ENCODE measurements around the gene ZNF26.
"Not testable (repeated sequence)": the region's sequence is repeated elsewhere in the genome, so short reads cannot be mapped to it uniquely, and the experiment has no call there.

ZNF26 gene, protein sequence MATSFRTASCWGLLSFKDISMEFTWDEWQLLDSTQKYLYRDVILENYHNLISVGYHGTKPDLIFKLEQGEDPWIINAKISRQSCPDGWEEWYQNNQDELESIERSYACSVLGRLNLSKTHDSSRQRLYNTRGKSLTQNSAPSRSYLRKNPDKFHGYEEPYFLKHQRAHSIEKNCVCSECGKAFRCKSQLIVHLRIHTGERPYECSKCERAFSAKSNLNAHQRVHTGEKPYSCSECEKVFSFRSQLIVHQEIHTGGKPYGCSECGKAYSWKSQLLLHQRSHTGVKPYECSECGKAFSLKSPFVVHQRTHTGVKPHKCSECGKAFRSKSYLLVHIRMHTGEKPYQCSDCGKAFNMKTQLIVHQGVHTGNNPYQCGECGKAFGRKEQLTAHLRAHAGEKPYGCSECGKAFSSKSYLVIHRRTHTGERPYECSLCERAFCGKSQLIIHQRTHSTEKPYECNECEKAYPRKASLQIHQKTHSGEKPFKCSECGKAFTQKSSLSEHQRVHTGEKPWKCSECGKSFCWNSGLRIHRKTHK

DNA sequence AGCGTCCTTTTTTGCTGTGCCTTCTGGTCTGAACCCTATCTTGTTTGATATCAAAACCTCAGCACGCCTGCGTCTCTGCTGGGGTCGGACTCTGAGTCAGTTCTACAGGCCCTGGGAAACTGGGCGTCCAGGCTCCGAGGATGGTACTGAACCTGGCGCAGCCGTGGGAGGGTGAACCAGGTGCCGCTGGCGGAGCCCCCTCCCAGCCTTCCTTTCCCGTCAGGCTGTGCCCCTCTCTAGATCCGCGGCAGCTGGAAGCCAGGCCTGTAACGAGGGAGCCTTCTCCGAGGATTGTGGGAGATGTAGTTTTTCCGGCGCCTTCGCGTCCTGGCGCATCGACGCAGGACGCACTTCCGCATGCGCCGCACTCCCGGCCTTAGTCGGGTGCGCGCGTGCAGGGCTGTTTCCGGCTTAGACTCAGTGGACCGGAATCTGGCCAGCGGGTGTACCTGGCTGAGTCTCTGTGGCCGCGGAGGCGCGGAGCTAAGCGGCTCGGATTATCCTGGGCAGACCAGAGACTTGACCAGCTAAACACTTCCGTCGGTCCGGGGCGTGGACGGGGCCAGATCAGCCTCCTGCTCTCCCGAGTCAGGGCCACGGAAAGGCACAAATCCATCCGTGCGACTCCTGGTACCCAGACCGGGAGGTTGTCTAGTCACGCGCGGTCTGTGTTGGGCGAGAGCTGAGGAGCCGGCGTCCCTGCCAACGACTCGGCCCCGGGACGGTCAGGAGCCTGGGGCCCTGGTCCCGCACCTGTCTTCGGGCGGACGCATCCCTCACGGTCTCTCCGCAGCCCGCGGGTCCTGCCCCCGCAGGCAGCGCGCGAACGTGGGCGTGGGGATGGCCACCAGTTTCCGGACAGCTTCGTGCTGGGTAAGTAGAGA lies at the start of gene ZNF26:
Gene ZNF26 (plus strand): TSS at position 367 of the 884 bp plus-strand sequence. CDS start 474 bp downstream, at position 841.
- DNase-seq: peak; percentile 90

DNA sequence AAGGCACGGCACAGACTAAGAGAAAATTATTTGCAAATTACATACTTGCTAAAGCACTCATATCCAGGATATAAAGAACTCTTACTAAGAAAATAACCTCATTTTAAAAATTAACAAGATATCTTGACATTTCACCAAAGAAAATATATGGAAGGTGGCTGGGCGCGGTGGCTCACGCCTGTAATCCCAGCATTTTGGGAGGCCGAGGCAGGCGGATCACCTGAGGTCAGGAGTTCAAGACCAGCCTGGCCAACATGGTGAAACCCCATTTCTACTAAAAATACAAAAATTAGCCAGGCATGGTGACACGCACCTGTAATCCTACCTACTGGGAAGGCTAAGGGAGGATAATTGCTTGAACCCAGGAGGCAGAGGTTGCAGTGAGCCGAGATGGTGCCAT lies 49.2 kb upstream of the ZNF26 start:
- not testable (repeated sequence) for DNase-seq

DNA sequence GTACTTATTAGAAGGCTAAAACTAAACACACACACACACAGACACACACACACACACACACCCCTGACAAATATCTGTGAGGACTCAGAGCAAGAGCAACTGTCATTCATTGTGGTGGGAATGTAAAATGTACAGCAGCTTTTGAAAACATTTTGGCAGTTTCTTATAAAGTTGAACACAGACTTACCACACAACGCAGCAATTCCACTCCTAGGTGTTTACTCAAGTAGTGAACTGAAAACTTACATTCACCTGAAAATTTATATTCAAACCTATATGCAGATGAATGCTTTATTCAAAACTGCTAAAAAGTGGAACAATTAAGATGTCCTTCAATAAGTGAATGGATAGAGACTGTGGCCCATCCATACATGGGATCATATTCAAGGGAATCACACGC lies 48.7 kb upstream of the ZNF26 start:
- DNase-seq: no peak

DNA sequence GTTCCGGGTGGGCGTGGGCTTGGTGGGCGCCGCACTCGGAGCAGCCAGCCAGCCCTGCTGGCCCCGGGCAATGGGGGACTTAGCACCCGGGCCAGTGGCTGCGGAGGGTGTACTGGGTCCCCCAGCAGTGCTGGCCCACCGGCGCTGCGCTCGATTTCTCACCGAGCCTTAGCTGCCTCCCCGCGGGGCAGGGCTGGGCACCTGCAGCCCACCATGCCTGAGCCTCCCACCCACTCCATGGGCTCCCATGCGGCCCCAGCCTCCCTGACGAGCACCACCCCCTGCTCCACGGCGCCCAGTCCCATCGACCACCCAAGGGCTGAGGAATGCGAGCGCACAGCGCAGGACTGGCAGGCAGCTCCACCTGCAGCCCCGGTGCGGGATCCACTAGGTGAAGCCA lies 47.4 kb upstream of the ZNF26 start:
- DNase-seq: not testable (repeated sequence)

DNA sequence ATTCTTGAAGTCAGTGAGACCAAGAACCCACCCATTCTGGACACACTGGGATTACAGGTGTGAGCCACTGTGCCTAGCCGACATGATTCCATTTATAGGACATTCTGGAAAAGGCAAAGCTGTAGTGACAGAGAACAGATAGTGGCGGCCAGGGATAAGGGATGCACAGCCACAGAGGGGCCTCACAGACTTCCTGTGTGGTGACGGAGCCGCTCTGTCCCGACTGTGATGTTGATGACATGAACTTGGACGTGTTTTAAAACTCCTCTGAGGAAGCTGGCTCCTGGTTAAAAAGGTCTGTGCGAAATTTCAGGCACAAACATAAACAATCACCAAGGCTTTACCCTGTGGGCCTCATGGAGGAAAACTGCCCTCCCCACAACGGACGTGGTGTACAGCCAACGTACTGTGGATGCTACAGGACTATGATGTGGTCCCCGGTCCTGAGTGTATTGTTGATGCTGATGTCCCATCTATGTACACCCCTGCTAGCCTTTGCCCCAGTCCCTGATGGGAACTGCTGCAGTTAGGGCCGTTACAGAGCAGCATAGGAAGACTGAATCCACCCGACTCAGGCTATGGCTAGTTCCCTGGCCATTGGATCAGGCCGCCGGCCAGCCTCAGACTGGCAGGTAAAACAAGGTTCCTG lies 46.0 kb upstream of the ZNF26 start:
- DNase-seq: no peak

DNA sequence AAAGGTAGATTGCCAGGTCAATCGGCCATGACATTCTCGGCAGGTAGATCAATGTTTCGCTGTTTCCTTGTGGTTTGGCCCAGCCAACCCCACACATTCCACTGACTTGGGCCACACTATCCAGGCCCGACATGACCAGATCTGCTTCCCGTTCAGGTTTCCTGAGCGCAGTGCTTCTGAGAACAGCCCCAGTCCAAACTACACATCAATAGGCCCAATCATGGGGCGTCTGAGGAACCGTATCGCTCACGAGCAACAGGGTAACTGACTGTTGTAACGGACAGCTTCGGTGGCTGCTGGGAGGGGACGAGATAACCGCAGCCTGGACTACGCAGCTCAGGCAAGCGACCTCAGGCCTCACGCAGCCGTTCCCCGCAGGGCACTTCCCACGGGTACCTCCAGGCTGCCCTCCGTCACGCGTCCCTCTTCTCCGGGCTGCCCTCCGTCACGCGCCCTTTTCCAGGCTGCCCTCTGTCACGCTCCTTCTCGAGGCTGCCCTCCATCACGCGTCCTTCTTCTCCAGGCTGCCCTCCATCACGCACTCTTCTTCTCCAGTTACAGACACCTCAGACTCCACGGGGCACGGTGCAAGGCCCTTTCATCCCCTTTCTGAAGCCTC lies 44.7 kb upstream of the ZNF26 start:
- DNase-seq: no peak

DNA sequence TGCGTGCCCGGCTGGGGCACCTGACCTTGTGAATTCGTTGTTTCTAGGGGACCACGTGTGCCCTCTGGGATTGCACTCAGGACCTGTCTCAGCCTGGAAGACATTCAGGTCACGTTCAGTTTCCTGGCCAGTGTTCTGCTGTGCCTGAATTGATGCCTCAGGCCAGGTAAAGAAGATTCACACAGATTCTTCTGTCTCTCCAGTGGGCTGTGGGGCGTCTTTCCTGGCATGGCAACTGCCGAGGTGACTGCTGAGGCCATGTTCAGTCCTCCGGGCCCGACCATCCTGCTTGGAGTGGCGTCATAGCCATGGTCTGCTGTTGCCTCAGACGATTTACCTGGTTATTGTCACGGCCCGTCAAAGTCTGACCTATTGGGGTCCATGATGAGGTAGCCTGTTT lies 43.6 kb upstream of the ZNF26 start:
- no peak for DNase-seq

DNA sequence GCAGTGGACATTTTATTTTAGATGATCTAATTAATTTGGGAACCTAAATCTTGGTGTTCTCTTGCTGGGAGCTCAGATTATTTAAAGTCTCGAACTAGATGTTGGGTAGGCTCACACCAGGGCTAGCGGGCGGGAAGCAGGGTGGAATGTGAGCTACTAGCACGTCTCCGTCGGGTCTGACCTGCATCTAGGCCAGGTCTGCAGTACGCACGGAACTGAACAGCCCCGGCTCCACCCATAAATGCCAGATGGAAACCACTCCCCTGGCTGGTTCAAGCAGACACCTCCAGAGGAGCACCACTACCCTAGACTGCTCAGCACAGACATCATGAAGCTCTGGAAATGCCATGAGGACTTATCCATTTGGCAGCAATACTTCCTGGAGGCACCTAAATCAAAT lies 40.4 kb upstream of the ZNF26 start:
- DNase-seq: no peak

DNA sequence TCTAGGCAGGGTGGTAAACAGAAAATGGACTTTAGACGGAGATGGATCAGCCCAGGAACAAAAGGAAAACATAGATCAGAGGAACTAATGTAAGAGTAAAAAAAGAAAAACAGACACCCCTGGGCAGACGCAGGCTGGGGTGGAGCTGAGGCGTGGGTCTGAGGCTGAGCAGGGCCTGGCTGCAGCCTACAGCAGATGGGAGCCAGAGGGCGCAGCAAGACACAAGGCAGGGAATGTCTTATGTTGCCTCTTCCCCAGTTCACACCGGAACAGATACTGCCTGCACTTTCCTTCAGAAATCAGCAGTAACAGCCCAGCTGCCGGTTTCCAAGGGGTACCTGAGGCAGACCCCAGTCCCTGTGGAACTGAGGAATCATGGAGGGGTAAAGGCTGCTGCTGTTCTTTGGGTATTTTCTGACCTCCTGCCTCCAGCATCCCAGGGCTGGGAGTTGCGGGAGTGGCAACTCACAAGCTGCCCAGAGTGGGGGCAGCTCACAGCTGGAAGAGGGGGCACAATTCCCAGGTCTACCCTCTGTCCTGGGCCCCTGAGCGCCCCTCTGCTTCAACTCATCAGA lies 39.8 kb upstream of the ZNF26 start:
- no peak for DNase-seq

DNA sequence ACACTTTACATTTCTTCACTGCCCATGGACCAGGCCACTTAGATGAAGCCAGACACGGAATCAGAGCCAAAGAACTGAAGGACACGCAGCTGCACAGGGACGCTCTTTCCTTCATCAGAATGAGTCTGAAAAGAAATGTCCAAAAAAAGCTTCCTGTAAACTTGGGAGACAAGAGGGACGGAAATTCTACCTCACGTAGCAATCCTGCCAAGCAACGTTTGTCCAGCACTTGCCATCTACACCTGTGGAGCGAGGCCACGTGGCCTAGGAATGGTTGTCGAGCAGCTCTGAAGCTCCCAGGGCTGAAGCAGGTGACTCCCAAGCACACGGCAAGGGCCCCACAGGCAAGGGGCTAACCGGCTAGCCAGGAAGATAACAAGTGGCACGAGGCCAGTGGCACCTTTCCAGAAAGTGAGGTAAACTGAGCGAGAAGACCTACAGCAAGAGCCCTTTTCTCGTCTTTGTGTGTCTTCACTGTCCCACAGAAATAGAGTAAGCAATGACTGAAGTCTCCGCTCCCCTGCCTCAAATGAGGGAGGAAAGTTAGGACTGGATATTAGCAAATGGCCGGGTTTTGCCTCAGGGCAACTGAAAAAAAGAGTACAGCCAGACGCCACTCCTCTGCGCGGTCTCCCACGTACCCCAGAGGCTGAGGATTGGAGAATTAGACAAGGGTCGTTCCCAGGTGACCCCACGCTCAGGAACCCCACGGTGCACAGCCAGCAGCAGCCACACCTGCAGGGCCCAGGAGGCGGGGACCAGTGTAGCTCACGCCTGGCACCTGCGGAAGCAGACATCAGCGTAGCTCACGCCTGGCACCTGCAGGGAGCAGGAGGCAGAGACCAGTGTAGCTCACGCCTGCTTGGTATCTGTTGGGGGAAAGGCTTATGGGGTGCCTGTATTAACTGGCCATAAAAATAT lies 37.8 kb upstream of the ZNF26 start:
- no peak for DNase-seq

DNA sequence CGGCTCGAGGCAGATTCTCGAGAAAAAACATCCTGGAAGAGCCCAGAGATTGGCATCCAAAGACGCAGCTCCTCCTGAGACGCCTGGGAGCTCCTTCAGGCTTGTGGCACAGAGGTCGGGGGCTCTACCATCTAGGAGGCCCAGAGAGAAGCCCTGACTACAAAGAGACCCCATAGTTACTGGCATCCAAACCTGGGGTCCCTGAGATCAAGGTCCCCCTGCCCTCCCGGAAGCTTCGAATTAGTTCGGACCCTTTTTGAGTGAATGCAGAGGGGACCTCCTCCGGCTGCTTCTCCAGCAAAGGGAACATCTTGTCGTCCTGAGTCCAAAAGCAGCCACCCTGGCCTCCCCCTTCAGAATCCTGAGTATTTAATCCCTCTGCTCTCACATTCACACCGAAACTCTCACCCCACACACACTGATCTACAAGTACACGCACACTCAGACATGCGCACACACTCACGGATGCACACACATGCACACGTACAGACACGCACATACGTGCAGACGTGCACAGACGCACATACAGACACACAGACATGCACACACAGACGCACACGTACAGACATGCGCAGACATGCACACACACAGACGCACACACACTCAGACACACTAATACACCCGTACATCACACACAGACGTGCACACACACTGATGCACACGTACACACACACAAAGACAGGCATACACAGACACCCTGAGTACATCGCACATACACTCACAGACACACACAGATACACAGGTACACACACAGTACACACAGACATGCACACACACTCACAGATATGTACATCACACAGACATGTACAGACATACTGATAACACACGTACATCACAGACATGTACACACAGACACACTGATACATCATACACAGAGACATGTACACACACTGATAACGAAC lies 36.0 kb upstream of the ZNF26 start:
- DNase-seq: no peak

DNA sequence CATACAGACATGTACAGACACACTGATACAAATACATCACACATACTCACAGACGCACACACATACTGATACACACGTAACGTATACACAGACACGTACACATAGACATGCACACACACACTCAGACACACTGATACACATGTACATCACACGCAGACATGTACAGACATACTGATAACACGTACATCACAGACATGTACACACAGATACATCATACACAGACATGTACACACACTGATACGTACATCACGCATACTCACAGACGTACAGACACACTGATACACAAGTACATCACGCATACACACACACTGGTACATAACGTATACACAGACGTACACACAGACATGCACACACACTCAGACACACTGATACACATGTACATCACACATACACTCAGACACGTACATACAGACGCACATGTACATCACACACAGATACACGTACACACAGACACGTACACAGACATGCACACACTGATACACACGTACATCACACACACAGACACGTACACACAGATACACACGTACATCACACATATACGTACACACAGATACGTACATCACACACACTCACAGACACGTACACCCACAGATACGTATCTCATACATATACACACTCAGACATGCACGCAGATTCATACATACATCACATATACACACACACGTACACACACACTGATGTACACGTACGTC lies 35.2 kb upstream of the ZNF26 start:
- DNase-seq: no peak

DNA sequence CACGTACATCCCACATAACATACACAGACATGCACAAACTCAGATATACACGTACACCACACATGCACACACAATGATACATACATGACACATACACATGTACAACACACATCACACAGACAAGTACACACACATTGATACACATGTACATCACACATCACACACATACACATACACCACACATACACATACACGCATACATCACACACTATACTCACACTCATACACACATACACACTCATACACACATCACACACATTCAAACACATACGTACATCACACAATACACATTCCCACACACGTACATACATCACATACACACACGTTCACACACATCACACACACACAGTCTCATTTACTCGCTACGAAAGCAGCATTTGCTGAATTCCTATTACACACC lies 34.5 kb upstream of the ZNF26 start:
- DNase-seq: no peak

DNA sequence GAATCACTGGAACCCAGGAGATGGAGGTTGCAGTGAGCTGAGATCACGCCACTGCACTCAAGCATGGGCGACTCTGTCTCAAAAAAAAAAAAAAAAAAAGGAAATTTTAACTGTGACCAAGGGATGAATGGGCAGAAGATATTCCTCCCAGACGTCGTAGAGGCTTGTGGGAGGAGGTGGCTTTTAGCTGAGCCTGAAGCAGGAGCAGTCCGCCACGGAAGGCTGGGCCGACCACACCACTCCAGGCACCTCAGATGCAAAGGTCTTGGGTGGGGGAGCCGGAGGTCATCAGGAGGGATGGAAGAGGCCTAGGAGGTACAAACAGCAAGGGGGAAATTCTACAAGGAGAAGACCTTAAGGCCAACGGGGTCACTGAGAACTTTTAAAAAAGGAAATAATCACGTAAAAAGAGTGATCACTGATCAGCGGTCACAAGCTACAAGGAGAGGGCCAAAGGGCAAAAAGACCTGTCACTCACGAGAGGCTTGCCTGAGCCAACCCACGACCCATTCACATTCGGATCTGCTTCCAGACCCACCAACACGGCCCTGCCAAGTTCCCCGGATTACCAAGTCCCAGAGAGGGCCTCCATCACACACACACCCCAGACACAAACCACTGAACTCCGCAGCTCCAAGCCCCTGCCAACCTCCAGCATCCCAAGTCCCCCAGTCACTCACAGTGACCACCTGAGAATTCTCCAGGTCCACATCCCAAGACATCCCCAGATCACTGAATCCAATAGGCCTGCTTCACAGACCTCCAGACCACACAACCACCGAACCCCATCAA lies 33.6 kb upstream of the ZNF26 start:
- no peak for DNase-seq

DNA sequence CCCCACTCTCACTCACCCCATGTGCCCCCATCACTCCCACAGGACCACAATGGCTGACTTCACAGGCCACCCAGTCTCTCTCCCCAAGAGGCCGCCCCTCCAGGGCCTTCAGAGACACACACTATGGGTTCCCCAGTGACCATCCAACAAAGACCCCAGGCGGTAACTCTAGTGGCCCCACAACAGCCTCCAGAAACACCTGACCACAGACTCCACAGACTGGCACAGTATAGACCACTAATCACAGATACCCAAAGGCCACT lies 33.1 kb upstream of the ZNF26 start:
- DNase-seq: no peak

DNA sequence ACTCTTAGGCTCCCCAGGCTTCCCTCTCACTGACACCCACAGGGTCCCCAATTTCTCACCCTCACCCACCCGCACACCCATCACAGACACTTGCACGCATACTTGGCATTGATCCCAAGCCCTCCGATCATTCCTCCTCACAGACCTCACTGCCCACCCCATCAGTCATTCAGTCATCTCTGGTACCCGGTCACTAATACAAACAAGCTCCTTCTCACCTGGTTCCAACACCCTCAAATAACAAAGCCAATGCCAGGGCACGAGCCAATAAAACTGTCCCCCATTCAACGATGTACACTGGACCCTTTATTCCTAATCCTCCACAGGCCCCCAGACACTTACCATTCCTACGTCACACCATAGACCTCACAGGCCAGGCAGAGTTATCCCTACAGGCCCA lies 32.4 kb upstream of the ZNF26 start:
- no peak for DNase-seq

DNA sequence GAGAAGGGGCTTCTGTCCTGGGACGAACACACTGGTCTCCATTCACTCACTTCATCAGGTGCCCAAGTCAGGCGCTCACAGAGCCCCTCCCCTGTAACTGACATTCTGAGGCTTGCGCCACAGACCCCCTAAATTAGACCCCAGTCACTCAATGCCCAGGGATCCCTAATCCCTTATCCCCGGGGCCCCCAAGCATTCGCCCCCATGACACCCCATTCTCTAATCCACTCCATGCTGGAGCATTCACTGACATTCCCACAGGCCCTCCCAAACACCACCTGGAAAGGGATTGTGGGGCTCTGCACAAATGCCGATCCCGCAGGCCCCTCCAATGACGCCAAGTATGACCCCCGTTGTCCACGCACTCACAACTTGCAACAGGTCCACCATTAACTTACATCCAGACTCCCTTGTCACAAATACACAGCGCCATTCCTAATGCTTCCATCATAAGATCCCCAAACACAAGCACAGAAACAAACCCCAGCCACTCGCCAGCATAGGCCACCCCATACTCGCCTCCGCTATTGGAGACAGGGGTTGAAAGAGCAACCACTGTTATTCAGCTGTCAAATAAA lies 31.6 kb upstream of the ZNF26 start:
- DNase-seq: no peak

Measured in CD4-positive, alpha-beta T cell treated with Interleukin-17A for 4 hours (primary cell).